ENCODE measurements around the gene SLC3A2. TPM values are rescaled to one million over a fixed set of nuclear protein-coding genes. Genes with fewer than 3 reads are reported as not detected.
A peak's percentile ranks its signal among the peaks of the same experiment; 100 is the strongest.

Gene SLC3A2
- total RNA-seq, 1 donor from 2014 or later = 1,548 TPM

DNA sequence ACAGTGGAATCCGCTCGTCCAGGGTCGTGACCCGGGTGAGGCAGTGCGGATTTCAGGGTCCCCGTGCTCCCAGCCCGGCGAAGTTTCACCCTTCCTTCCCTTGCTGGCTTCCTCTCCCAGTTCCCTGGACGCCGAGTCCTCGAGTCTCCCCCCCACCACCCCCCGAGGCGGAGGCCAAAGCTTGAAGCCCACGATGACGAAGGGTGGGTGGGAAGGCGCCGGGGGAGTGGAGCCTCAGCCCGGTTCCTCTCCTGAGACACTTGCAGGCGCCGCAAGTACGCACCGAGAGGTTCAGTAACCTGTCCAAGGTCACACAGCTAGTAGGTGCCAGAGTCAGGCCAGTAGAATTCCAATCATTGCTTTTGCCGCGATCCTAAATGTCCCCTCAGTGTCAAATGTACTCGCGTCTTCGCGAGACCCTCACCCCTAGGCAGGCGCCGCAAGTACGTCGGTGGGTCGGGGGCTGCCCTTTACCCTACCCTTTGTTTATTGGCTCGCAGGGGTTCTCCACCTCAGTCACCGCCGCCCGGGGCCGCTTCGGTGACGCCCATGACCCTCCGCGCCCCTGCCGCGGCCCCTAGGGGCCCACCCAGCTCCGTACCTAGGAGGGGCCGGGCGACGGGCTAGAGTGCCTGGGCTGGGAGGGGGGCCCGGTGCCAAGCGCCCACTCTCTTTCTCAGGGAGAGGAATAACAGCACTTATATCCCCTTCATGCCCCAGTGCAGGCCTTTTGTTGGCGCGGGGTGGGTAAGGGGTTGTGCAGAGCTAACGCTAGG lies 46.2 kb downstream of the SLC3A2 start:
- Histone ChIP-seq H3K27me3 (ENCODE audit: control insufficient read depth, insufficient read depth, low read length) (peaks cover 53% of the 10 kb centered on the region), H3K36me3 (ENCODE audit: control insufficient read depth, insufficient read depth, low read length) (no peaks in the 10 kb centered on the region), H3K4me3 (ENCODE audit: low read depth, low read length) (no peak overlapping the region)
- DNase-seq (ENCODE audit: low read depth) (no peak), FAIRE-seq (no peak)
- TF ChIP-seq, protein P1, sequence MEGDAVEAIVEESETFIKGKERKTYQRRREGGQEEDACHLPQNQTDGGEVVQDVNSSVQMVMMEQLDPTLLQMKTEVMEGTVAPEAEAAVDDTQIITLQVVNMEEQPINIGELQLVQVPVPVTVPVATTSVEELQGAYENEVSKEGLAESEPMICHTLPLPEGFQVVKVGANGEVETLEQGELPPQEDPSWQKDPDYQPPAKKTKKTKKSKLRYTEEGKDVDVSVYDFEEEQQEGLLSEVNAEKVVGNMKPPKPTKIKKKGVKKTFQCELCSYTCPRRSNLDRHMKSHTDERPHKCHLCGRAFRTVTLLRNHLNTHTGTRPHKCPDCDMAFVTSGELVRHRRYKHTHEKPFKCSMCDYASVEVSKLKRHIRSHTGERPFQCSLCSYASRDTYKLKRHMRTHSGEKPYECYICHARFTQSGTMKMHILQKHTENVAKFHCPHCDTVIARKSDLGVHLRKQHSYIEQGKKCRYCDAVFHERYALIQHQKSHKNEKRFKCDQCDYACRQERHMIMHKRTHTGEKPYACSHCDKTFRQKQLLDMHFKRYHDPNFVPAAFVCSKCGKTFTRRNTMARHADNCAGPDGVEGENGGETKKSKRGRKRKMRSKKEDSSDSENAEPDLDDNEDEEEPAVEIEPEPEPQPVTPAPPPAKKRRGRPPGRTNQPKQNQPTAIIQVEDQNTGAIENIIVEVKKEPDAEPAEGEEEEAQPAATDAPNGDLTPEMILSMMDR (IDR thresholded peaks at IDR 0.05; ENCODE audit: insufficient read depth, low read length, severe bottlenecking) = no peak

DNA sequence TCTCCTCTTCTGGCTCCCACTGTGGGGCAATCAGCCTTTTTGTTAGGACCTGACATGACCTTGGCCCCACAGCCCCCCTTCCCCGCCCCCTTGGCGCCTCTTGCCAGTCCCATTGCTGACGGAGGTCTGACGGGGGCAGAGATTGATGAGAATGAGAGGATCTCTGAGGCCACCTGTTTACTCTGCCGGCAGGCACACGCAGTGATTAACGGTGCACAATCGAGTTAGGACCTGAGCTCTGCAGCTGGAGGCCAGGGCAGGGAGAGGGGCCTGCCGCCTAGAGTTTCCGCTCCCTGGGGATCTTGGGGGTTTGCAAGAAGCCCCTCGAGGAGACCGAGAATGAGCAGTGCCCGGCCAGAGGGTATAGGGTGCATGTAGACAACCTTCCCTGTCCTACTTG lies 47.3 kb downstream of the SLC3A2 start:
- Histone ChIP-seq H3K27me3 (ENCODE audit: control insufficient read depth, insufficient read depth, low read length) (peaks cover 45% of the 10 kb centered on the region), H3K4me3 (ENCODE audit: low read depth, low read length) (no peak overlapping the region), H3K36me3 (ENCODE audit: control insufficient read depth, insufficient read depth, low read length) (no peaks in the 10 kb centered on the region)
- FAIRE-seq = no peak
- DNase-seq (ENCODE audit: low read depth) = no peak
- TF ChIP-seq, protein P1 (IDR thresholded peaks at IDR 0.05; ENCODE audit: insufficient read depth, low read length, severe bottlenecking) = no peak

DNA sequence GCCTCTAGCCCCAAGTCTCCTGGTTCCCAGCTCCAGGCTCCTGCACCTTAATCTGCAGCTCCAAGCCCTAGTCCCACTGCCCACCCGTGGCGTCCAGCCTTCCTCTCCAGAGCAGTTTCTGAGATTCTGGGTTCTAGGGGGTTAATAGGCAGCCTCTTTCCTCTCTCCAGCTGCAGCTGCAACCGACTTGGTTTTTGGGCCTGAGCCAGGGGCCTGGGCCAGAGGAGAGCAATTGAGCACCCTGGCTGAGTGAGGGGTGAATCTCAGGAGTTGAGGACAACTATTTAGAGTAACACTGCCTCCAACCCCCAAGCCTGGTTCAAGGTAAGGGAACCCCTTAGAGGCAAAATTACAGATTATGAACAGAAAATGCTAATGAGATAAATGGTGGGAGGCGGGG lies 49.5 kb downstream of the SLC3A2 start:
- TF ChIP-seq, protein P1 (IDR thresholded peaks at IDR 0.05; ENCODE audit: insufficient read depth, low read length, severe bottlenecking) = no peak
- Histone ChIP-seq H3K27me3 (ENCODE audit: control insufficient read depth, insufficient read depth, low read length) (peaks cover 32% of the 10 kb centered on the region), H3K36me3 (ENCODE audit: control insufficient read depth, insufficient read depth, low read length) (no peaks in the 10 kb centered on the region), H3K4me3 (ENCODE audit: low read depth, low read length) (no peak overlapping the region)
- DNase-seq (ENCODE audit: low read depth) (no peak), FAIRE-seq (no peak)

DNA sequence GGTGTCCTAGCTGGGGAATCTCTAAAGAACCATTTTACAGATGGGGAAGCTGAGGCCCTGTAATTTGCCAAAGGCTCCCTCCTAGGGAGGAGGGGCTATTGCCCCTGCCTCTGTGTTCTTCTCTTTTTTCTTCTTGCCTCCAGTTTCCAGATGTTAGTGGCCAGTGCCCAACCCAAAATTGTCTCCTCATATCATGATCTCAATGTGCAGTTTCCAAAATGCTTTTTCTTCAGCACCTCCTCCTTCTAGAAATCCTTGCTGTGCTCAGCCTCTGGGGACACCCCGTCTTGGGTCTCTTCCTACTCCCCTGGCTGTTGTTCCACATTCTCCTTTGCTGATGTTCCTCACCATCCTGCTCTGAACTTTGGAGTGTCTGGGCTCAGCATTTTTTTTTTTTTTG lies 50.0 kb downstream of the SLC3A2 start:
- Histone ChIP-seq H3K27me3 (ENCODE audit: control insufficient read depth, insufficient read depth, low read length) (peaks cover 27% of the 10 kb centered on the region), H3K4me3 (ENCODE audit: low read depth, low read length) (no peak overlapping the region), H3K36me3 (ENCODE audit: control insufficient read depth, insufficient read depth, low read length) (no peaks in the 10 kb centered on the region)
- FAIRE-seq (no peak), DNase-seq (ENCODE audit: low read depth) (no peak)
- TF ChIP-seq, protein P1 (IDR thresholded peaks at IDR 0.05; ENCODE audit: insufficient read depth, low read length, severe bottlenecking) = no peak

DNA sequence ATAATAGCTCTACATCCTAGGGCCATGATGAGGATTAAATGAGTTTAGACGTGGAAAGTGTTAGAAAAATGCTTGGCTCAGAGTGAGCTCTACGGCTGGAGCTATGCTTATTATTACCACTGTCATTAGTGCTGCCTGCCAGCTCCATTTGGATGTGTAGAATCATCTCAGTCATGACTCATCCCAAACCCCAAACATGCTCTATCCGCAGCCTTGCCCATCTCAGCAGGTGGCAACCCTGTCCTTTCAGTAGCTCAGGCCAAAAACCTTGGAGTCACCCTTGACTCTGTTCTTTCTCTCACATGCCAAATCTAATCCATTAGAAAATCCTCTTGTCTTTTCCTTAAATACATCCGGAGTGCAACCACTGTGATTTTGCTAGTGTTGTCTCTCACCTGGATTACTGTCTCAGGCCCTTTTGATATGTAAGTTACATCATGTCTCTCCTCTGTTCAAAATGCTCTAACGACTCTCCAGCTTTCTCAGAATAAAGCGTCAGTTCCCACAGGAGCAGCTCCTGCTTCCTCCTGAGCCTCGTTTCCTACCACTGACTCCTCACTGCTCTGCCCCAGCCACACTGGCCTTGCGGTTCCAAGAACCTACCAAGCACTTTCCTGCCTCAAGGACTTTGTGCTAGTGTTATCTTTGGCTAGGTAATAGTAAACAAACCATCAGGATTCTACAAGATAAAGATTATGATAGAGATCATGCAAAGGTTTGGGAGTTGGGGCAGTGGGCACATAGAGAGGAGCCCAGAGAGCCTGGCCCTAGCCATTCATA lies 51.0 kb downstream of the SLC3A2 start:
- Histone ChIP-seq H3K27me3 (ENCODE audit: control insufficient read depth, insufficient read depth, low read length) (peaks cover 17% of the 10 kb centered on the region), H3K36me3 (ENCODE audit: control insufficient read depth, insufficient read depth, low read length) (no peaks in the 10 kb centered on the region), H3K4me3 (ENCODE audit: low read depth, low read length) (no peak overlapping the region)
- TF ChIP-seq, protein P1 (IDR thresholded peaks at IDR 0.05; ENCODE audit: insufficient read depth, low read length, severe bottlenecking) = no peak
- DNase-seq (ENCODE audit: low read depth) (no peak), FAIRE-seq (peak; percentile 47)

Measured in bronchial epithelial cell (primary cell).